GM06990 (cell line): Measurements from ENCODE around the gene DOK7.
"Not testable (repeated sequence)": the region's sequence is repeated elsewhere in the genome, so short reads cannot be mapped to it uniquely, and the experiment has no call there.

ENCODE experiments used
- DNase-seq: peaks from one replicate; pipeline ENCODE4 v3.0.0-alpha.2; 2011; ENCODE audit not compliant: insufficient read length; ENCODE audit errors: extremely low read depth
- H3K27me3 ChIP-seq: replicated peaks from 2 replicates; pipeline ENCODE4 v1.6.0; 2011; ENCODE audit warnings: low read length; ENCODE audit not compliant: control insufficient read depth, insufficient read depth
- H3K36me3 ChIP-seq: 2 replicates; pipeline ENCODE4 v1.5.1; 2011; ENCODE audit warnings: low read length; ENCODE audit not compliant: control insufficient read depth, insufficient read depth
- H3K4me3 ChIP-seq: replicated peaks from 2 replicates; pipeline ENCODE4 v1.5.1; 2011; ENCODE audit warnings: low read depth, mild to moderate bottlenecking, control low read depth, low read length
- TF ChIP-seq, protein P1 (sequence below): IDR thresholded peaks from 2 replicates; pipeline ENCODE4 v1.5.1; 2011; ENCODE audit warnings: low read length, control low read depth, mild to moderate bottlenecking, inconsistent platforms; ENCODE audit not compliant: insufficient read depth, poor library complexity, severe bottlenecking

The DOK7 gene

DNA sequence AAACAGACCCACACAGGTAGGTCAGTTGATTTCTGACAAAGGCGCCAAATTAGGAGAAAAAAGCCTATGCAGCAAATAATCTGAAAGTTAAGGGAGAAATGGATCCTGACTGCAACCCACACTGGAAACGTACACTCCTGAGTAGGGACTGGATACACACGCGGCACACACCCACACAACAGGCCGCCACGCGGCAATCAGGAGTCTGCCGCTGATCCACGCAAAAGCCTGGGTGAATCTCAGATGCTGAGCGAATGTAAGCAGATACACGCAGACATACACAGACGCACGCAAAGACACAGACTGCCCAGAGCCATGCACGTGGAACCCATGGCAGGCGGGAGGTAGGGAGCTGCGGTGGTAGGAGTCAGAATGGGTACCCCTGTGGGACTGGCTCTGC is 47.4 kb downstream of the DOK7 start:
- TF ChIP-seq, protein P1, sequence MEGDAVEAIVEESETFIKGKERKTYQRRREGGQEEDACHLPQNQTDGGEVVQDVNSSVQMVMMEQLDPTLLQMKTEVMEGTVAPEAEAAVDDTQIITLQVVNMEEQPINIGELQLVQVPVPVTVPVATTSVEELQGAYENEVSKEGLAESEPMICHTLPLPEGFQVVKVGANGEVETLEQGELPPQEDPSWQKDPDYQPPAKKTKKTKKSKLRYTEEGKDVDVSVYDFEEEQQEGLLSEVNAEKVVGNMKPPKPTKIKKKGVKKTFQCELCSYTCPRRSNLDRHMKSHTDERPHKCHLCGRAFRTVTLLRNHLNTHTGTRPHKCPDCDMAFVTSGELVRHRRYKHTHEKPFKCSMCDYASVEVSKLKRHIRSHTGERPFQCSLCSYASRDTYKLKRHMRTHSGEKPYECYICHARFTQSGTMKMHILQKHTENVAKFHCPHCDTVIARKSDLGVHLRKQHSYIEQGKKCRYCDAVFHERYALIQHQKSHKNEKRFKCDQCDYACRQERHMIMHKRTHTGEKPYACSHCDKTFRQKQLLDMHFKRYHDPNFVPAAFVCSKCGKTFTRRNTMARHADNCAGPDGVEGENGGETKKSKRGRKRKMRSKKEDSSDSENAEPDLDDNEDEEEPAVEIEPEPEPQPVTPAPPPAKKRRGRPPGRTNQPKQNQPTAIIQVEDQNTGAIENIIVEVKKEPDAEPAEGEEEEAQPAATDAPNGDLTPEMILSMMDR = no peak
- no peak overlapping the region for H3K4me3 ChIP-seq
- H3K36me3 ChIP-seq = peaks cover 32% of the 10 kb centered on the region
- H3K27me3 ChIP-seq = no peaks in the 10 kb centered on the region
- no peak for DNase-seq

DNA sequence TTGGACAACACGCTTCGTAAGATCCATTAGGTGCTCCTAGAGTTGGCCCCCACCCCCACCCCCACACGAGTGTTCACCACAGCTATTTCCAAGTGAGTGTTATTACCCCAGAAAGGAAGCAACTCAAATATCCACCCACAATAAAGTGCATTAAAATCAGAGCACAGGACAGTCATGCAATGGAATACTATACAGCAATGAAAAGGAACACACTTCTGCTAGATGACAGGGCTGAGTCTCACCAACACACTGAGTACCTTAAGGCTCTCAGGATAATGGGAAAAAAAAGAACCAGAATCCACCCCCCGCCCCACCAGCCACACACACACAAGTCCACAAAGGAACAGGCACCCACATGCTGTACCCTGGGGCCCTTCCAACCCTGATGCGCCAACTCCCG is 48.1 kb downstream of the DOK7 start:
- peaks cover 34% of the 10 kb centered on the region for H3K36me3 ChIP-seq
- DNase-seq = no peak
- TF ChIP-seq, protein P1 = no peak

GRCh38 chr4:3511601-3512000 is 48.5 kb downstream of the DOK7 start:
- not testable (repeated sequence) for H3K27me3 ChIP-seq, H3K4me3 ChIP-seq, DNase-seq
- H3K36me3 ChIP-seq = peaks cover 35% of the 10 kb centered on the region

More for the DNA sequence above, 48.1 kb downstream of the DOK7 start:
- Histone ChIP-seq H3K27me3 (no peaks in the 10 kb centered on the region), H3K4me3 (no peak overlapping the region)

GRCh38 chr4:3512279-3512678 is 49.2 kb downstream of the DOK7 start:
- H3K36me3 ChIP-seq = peaks cover 40% of the 10 kb centered on the region

DNA sequence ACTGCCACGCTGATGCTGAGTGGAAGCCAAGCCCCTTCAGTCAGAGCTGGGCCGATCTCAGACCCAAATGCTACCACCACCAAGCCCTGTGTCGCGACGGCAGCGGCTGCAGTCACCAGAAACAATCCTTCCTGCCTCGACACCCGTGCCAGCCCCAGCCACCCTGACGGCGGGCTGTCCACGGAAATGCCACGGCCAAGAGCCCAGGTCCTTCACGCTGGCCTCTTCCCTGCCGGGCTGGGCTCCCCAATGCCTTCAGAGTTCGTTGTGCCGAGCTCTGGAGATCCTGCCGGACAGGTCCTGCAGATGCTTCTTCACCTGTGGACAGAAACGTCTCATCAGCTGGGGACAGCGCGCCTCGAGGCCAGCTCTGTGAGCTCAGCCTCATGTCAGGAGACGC is 49.6 kb downstream of the DOK7 start:
- H3K27me3 ChIP-seq = no peaks in the 10 kb centered on the region
- H3K4me3 ChIP-seq = no peak overlapping the region
- H3K36me3 ChIP-seq = peaks cover 43% of the 10 kb centered on the region
- TF ChIP-seq, protein P1 = no peak
- no peak for DNase-seq

More at GRCh38 chr4:3512279-3512678, 49.2 kb downstream of the DOK7 start:
- Histone ChIP-seq H3K4me3 (no peak overlapping the region), H3K27me3 (no peaks in the 10 kb centered on the region)
- TF ChIP-seq, protein P1 = no peak
- no peak for DNase-seq

DNA sequence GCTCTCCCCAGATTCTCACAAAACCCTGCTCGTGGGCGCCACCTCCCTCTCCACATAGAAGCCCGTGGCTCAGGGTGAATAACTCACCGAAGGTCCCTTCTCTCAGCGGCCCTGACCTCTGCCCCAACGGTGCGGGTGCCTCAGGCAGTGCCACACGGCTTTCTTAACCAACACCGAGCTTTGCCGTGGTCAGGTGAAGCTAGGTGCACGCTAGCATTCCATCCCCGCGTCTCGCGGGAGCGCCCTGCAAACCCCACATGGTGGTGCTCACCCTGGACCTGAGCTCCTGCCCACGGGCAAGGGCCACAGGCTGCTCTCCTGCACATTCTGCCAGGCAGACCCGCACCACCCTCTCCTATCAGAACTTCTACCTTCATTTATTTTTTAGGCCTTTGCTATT is 50.7 kb downstream of the DOK7 start:
- H3K36me3 ChIP-seq = peaks cover 42% of the 10 kb centered on the region

More for the DNA sequence above, 50.7 kb downstream of the DOK7 start:
- no peak for DNase-seq
- no peak overlapping the region for H3K4me3 ChIP-seq
- TF ChIP-seq, protein P1 = no peak
- no peaks in the 10 kb centered on the region for H3K27me3 ChIP-seq
